ENCODE measurements around the gene HLA-E.
A peak's percentile ranks its signal among the peaks of the same experiment; 100 is the strongest.
"Not testable (repeated sequence)": the region's sequence is repeated elsewhere in the genome, so short reads cannot be mapped to it uniquely, and the experiment has no call there.

The HLA-E gene

DNA sequence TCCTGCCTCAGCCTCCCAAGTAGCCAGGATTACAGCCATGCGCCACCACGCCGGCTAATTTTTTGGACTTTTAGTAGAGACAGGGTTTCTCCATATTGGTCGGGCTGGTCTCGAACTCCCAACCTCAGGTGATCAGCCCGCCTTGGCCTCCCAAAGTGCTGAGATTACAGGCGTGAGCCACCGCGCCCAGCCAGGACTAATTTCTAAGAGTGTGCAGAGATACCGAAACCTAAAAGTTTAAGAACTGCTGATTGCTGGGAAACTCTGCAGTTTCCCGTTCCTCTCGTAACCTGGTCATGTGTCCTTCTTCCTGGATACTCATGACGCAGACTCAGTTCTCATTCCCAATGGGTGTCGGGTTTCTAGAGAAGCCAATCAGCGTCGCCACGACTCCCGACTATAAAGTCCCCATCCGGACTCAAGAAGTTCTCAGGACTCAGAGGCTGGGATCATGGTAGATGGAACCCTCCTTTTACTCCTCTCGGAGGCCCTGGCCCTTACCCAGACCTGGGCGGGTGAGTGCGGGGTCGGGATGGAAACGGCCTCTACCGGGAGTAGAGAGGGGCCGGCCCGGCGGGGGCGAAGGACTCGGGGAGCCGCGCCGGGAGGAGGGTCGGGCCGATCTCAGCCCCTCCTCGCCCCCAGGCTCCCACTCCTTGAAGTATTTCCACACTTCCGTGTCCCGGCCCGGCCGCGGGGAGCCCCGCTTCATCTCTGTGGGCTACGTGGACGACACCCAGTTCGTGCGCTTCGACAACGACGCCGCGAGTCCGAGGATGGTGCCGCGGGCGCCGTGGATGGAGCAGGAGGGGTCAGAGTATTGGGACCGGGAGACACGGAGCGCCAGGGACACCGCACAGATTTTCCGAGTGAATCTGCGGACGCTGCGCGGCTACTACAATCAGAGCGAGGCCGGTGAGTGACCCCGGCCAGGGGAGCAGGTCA is at the start of gene HLA-E:
HLA-E (plus strand) TSS at position 429 of the 945 bp plus-strand sequence; CDS start at position 452, 23 bp downstream.
- DNase-seq (ENCODE audit: low read depth), result peak; percentile 73

DNA sequence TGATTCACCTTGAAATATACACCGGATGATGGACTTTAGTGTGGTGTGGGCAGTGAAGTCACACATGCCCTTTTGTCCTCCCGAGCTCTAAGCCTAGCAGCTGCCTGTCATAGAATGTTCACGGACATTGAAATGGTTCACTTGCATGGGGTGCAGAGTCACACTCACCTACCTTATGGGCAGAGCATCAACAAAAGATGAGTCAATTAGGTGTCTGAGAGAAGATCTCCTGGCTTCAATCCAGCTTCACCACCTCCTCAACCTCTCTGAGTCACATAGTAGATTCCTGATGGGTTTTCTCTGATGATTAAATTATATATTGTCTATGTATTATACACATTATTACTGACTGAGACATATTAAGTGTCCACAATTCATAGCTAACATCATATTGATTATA is 48.1 kb upstream of the HLA-E start:
- no peak for DNase-seq (ENCODE audit: low read depth)

DNA sequence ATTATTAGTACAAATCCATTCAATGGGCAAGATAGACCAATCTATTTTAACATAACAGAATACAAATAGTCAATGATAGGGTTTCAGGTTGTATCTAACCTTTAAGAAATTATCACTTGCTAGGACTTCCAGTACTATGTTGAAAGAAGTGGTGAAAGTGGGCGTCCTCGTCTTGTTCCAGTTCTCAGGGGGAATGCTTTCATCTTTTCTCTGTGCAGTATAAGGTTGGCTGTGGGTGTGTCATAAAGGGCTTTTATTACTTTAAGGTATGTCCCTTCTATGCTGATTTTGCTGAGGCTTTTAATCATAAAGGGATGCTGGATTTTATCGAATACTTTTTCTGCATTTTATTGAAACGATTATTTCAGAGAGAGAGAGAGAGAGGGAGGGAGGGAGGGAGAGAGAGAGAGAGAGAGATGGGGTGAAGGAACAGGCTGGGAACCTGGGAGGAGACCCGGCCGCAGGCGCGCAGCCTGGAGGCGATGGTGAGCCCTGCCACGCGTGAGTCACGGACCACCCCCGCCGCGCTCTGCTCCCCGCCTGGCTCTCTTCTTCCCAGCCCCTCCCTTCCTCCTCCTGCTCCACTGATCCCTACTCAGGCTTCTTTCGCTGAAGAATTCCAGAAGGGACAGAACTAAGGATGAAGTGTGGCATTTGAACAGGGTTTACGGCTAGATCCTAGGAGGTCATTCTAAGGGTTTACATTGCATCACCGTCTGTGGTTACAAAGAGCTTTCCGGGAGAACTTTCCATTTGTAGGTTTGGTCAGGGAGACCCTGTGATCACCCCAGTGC is 45.5 kb upstream of the HLA-E start:
- DNase-seq (ENCODE audit: low read depth), result no peak

DNA sequence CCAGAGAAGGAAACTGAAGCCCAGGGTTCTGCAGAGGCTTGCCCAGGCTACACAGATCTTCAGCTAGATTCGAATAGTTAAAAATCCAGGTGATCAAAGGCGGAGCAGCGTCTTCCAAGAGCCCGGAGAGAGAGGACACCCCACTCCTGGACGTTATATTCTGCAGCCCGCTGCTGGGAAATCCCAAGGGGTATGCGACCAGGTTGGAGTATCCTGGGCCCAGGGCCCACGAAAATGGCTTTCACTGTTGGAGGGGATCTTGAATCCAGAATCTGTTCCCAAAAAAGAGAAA is 44.9 kb upstream of the HLA-E start:
- no peak for DNase-seq (ENCODE audit: low read depth)

DNA sequence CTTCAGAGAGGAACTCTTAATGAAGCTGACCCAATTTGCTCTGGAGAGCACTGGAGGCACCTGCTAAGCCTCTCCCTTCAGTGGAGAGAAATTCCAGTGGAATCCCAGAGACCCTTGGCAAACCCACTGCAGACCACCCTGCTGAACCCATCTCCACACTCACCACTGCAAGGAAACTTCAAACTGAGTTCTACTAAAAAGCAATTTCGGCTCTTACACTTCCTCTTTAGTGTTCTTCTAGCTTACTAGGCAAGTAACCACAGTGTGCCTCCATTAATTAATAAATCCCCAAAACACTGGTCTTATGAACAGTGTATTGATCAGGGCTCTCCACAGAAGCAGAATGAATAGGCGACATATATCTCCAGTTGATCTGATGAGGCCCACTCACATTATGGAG is 43.0 kb upstream of the HLA-E start:
- DNase-seq (ENCODE audit: low read depth), result no peak

DNA sequence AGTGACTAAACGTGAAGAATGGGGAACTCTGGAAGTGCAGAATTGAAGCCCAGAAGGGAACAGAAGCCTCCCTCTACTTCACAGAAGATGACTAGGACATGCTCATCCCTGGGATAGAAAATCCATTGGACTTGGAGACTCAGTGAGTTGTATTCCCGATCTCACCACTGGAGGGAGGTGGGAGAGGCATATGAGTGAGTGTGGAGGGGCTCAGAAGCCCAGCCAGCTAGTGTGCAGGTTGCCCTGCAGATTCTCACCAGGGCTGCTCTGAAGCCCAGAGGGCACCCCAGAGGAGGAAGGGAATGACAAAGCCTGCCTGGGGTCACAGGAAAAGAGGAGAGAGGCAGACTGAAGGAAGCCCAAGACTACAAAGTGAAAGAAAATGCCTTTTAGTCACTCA is 42.1 kb upstream of the HLA-E start:
- DNase-seq (ENCODE audit: low read depth), result no peak

DNA sequence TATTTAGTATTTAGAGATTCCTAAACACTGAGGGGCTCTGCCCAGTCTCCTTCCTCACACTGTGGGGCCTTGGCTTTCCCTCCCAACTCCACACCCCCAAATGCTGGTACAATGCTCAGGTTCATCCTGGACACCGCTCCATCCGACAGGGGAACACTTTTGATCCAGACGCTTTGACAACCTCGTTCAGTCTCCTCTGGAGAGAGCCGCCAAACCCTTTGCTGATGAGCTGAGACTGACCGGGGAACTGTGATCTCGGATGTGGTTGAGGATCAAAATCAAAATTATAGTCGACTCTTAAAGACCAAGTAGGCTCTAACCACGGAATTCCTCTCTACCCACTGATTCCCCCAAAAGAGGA is 38.8 kb upstream of the HLA-E start:
- no peak for DNase-seq (ENCODE audit: low read depth)

DNA sequence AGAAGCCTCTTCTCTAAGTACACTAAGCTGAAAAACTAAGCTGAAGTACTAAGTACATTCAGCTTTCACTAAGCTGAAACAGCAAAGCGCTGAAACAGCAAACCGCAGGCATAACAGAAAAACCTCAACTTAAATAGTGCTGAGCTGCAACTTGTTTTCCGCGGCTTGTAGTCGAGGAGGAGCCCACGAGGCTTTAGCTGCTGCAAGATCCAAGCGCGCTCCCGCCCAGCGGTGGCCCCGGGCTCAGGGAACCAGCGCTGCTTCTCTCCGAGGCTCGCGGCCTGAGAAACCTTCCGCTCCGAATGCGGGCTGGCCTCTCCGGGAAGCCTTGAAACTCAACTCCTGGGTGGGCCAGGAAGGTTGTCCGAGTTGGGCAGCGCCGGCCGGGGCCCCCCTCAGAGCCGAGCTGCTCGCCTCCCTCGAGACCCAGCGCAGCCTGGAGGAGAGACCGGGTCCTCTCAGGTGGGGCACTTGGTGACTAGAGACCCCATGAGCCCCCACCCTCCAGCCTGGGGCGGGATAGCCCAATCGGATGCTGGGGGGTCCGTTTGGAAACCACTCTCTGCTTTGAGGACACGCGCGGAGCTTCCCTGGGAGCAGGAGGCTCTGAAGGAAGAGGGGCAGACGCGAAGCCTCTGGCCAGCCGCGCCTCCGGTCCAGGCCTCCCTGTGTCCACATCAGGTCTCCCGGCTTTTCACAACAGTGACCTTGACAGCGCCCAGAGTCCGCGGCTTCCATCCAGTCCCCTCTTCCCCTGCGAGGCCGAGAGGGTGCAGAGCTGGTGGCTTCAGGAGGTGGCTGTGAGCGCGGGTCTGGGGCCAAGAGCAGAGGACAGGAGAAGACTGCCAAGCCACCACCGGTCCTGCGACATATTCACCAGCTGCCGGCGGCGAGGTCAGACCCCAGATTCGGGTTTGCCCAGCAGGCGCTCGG is 38.1 kb upstream of the HLA-E start:
- DNase-seq (ENCODE audit: low read depth), result peak; percentile 31

DNA sequence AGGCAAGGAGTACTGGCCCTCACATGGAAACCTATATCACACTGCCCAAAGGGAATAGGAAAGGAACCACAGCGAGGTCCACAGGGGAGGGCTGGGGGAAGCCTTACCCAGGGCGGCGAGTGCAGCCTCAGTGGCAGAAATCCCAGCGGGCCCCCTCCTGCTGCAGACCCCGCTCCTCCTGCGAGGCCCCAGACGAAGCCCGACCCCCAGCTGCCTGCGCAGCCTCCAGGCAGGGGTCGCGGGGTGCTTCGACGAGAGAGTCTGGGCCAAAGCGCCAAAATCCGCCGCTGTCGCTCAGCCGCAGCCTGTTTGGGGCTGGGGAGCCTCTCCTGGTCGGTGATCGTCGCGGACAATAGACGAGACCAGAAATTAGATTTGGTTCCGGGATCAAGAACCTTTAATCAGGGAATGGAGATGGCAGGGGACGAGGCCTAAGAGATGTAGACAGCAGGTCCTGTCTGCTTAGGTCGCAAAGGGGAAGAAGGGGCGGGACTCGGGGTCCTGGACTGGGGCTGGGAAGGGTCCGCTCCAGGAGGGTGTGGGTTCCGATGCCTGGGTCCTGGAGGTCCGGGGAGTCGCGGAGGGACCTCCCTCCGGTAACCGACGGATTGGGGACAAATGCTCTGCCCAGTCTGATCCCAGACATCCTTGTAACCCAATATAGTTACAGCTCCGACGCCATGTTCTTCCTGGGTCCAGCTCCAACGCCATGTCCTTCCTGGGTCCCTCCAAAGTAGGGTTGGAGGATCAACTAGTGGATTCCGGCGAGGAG is 36.4 kb upstream of the HLA-E start:
- DNase-seq (ENCODE audit: low read depth), result no peak

DNA sequence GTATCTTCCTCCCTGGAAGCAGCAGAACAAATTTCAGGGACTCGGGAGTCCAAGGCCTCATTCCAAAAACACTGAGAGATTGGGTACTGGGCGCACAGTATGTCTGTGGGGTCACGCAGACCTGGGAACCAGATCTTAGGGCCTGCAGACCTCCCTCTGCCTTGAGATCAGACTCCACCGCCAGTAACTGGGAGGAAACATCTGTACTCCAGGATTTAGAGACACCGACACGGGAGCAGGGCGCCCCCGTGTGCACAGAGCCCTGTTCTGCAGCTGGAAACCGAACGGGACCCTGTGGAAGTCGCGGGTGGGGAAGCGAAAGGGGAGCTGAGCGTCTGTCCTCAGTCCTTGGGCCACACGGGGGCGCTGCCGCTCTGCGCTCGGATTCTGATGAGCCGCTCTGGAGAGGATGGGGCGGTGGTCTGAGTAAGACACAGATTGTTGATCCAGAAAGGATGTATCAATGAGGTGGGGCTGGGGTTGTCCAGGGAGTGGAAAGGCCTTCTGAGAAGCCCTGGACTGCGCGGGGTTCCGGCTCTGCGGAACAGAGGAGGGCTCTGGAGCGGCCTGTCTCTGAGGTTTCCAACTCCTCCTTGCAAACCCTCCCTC is 35.7 kb upstream of the HLA-E start:
- peak; percentile 88 for DNase-seq (ENCODE audit: low read depth)

DNA sequence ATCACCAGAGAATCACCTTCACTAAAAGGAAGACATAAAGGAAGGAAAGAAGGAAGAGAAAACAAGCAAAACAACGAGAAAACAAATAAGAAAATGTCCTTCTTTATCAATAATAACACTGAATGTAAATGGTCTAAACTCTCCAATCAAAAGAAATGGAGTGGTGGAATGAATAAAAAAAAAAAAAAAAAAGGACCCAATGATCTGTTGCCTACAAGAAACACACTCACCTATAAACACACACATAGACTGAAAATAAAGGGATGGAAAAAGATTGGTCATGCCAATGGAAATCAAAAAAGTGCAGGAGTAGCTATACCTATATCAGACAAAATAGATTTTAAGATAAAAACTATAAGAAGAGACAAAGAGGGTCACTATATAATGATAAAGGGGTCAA is 30.2 kb upstream of the HLA-E start:
- no peak for DNase-seq (ENCODE audit: low read depth)

DNA sequence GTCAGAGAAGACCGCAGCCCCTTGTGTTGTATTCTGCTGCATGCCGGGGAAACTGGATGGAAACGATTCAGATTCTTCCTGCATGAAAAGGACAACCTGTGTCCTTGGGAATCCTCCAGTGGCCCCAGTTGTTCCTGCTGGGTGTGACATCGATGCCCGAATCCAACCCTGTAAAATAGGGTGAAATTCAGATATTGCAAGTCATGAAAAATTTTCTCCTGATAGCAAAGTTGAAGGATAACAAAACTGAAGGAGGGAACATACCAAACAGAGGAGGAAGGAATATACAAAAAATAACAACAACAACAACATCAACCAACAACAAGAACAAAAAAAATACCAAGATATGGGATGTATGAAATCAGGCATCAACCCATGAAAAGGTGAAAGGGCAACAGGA is 28.3 kb upstream of the HLA-E start:
- DNase-seq (ENCODE audit: low read depth), result no peak

DNA sequence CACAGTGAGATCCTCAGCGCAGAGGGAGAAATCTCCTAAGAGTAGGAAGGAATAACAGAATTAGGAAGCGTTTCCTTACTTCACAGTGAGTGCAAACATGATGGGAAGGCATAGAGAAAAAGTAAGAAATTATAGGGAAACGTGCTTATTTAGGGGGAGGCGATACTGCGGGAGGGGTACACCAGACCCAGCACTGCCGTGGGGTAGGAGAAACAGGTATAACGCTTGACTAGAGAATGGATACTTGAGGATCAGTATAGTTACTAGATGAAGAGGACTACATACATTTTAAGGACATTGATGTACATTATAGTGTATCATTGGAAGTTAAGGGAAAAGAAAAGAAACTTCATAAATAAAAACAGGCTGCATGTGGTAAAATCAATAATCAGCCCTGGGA is 26.8 kb upstream of the HLA-E start:
- DNase-seq (ENCODE audit: low read depth), result no peak

DNA sequence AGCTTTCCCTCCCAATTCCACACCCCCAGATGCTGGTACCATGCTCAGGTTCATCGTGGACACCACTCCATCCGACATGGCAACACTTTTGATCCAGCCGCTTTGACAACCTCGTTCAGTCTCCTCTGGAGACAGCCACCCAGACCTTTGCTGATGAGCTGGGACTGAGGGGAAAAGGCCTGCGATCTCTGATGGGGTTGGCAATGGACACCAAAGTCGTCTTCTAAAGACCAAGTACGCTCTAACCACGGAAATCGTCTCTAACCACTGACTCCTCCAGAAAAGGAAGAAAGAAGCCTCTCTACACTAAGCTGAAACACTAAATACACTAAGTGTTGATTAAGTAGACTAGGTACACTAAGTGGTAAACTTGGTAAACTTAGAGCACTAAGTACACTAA is 26.1 kb upstream of the HLA-E start:
- no peak for DNase-seq (ENCODE audit: low read depth)

DNA sequence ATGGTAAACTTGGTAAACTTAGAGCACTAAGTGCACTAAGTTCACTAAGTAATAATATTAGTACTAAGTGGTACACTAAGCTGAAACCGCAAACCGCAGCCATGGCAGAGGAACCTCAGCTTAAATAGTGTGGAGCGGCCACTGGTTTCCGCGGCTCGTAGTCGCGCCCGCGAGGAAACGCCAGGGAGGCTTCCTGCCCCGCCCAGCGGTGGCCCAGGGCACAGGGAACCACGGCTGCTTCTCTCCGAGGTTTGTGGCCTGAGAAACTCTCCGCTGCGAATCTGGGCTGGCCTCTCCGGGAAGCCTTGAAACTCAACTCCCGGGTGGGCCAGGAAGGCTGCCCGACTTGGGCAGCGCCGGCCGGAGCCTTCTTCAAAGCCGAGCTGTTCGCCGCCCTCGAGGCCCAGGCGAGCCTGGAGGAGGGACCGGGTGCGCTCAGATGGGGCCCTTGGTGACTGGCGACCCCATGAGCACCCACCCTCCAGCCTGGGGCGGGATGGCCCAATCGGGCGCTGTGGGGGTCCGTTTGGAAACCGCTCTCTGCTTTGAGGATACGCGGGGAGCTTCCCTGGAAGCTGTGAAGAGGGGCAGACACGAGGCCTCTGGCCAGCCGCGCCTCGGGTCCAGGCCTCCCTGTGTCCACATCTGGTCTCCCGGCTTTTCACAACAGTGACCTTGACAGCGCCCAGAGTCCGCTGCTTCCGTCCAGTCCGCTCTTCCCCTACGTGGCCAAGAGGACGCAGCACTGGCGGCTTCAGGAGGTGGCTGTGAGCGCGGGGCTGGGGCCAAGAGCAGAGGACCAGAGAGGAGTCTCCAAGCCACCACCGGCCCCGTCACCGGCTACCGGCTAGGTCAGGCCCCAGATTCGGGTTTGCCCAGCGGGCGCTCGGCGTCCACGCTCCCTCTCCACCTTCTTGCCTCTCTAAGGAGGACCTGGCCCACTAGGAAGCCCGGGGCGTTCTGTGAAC is 25.4 kb upstream of the HLA-E start:
- peak; percentile 36 for DNase-seq (ENCODE audit: low read depth)

DNA sequence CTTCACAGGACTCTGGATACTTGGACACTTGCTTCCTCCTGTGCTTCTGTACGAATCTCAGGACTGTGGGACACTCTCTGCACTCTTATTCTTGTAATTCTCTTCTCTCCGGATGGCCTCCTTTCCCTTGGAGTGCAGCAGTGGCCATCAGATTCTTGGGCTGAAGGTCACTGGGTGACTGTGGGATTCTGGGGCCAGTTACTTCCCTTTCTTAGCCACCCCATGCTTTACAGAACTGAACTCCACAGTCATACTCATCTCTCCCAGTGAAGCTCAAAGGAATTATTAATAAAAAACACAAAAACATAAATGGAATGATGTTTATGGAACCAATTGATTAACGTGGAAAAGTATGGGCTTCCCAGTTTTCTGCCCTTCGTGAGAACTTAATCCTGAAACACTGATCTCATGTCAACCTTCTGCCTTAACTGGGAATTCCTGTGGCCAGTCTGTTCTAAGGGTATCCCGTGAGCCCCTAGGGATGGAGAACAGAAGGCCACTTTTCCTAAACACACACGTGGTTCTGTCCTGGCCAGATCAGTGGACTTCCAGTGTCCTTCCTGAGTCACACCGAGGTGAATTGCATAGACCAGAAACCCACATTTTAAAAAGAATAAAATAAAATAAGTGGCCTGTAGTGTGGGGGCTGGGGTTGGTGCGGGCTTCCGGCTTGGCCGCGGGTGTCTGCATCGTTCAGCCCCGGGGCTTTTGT is 23.6 kb upstream of the HLA-E start:
- DNase-seq (ENCODE audit: low read depth), result no peak

DNA sequence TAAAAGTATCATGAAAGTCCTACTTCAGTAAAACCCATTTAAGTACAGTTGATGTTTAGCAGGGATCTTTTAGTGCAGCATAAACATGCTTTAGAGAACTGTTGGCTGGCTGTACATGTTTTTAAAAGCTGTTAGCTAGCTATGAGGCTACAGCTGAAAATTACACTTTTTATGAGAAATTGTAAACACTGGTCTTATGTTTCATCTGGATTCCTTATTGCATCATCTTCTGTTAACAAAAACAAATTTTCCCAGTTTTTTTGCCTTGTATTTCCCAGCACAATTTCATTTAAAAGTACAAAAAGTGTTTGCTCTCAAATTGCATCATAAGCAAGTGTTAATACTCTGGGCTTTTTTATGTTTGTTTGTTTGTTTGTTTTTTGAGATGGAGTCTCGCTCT is 18.3 kb upstream of the HLA-E start:
- DNase-seq (ENCODE audit: low read depth), result no peak

DNA sequence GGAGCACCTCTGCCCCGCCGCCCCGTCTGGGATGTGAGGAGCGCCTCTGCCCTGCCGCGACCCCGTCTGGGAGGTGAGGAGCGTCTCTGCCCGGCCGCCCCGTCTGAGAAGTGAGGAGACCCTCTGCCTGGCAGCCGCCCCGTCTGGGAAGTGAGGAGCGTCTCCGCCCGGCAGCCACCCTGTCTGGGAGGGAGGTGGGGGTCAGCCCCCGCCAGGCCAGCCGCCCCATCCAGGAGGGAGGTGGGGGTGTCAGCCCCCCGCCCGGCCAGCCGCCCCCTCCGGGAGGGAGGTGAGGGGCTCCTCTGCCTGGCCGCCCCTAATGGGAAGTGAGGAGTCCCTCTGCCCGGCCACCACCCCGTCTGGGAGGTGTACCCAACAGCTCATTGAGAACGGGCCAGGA is 14.2 kb upstream of the HLA-E start:
- DNase-seq (ENCODE audit: low read depth), result not testable (repeated sequence)

DNA sequence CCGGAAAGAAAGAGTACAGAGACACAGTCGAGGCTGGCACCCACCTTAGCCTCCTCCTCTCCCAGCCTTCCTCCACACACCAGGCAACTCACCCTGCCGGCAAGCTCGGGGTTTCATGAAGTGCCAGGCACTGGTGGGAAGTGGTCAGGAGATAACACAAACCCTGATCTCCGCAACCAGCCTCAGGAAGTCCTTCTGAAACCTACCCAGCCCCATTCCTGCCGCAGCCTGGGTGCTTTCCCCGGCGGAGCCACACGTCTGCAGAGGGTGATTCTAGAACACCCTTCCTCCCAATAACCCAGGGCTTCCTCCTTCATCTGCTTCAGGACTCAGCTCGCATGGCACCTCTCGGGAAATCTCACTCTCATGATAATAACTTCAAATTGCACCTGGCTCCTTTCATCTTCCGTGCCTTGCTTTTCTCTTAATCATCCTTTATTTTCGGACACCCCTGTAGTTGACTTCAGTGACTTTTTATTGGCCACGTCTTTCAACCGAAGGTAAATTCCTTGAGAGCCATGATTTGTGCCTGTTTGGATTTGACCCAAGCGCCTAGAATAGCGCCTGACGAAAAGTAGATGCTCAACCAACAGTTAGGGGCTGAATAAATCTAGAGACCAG is 8.7 kb upstream of the HLA-E start:
- no peak for DNase-seq (ENCODE audit: low read depth)

Measured in activated T-cell treated with anti-CD3 and anti-CD28 coated beads for 1 hour (primary cell).